ENCODE results near the gene ACACA.

Gene ACACA

DNA sequence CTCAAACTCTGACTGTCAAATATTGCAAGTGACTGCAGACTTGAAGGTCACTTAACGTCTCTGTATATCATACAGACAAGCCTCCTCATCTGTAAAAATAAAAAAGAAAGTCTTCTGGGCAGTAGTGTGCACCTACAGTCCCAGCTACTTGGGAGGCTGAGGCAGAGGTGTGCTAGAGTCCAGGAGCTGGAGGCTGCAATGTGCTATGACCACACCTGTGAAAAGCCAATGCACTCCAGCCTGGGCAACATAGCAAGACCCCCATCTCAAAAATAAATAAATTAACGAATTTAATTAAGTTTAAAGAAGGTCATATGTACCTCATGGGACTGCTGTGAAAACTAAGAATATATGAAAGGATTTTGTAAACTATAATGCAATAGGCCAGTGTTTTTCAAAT is 65.8 kb downstream of the ACACA start:
- DNase-seq: no peak

DNA sequence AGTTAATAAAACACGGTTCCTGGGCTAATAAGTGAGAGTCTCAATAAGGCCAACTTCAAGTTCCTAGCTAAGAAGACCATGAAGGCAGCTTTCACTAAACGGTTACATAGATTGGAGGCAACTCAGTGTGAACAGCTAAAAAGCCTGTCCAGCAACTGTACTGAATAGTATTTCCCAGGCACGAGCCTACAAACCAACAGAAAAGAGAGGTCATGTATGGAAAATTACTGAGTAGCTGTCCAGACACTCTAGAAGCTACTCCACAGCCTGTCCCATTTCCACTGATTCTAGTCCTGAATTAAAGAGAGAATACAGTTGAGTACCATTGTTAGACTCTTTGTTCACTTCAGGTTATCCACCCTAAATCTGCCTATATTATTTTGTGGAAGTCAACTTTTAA is 67.3 kb downstream of the ACACA start:
- no peak for DNase-seq

DNA sequence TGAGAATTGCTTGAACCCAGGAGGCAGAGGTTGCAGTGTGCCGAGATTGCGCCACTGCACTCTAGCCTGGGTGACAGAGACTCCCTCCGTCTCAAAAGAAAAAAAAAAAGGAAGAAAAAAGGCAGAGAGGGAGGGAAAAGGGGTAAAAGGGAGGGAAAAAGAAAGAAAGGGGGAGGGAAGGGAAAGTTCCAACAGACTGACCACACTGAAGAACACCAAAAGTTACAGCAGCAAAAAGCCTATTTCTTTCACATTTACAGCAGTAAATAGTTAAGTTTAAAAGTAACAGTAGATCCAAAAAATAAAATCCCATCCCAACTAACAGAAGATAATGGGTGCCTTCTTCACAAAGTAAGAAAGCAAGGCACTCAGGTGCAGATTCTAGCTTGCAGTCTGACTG is 67.8 kb downstream of the ACACA start:
- no peak for DNase-seq

GRCh38 chr17:37327341-37328090 is 79.1 kb downstream of the ACACA start:
- no peak for DNase-seq

GRCh38 chr17:37322826-37323561 is 83.6 kb downstream of the ACACA start:
- no peak for DNase-seq

DNA sequence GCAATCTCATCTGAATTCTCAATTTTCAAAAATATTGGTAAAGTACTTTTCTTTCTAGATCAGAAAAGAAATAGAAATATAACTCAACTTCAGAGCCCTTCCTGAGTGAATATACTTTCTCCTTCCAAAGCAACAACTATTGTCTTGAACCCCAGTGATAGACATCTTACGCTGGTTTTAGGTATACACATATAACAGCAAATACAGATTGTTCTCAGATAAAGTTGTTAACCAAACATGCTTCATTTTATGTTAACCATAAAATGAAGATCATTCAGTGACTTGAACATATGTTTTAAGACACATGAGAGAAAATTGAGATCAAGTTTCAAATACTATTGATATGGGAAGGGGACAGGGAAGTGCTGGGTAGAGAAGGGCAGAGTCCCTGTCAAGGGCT is 84.5 kb downstream of the ACACA start:
- DNase-seq: no peak

GRCh38 chr17:37318931-37319594 is 87.6 kb downstream of the ACACA start:
- no peak for DNase-seq

GRCh38 chr17:37317867-37318266 is 88.8 kb downstream of the ACACA start:
- DNase-seq: no peak

GRCh38 chr17:37315601-37316000 is 91.0 kb downstream of the ACACA start:
- no peak for DNase-seq

GRCh38 chr17:37312137-37312923 is 94.3 kb downstream of the ACACA start:
- DNase-seq: no peak

- no peak for DNase-seq
These were observed 95.7 kb downstream of the ACACA start for GRCh38 chr17:37310940-37311339.

- no peak for DNase-seq
These were observed 97.6 kb downstream of the ACACA start for GRCh38 chr17:37309051-37309450.

DNA sequence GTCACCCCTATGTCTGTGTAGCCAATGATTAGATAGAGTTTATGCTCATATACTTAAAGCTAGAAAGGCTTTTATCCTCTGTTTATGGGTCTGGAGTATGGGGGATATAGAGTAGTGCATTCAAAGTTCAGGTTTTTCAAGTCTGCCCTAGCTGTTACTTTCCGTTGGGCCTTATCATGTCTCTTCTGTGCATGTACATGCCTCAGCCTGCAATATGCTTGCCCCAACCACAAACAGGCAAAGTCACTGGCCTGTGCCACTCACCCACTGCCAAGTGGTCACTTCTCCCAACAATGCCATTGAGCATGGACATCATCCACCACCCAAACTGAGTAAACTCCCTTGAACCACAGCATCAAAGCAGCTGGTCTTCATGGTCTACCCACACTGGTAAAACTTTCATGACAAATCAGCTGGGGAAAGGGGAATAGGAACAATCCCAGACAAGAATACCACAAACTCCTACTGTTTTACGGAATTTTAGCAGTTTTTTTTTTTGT is 101.2 kb downstream of the ACACA start:
- no peak for DNase-seq

GRCh38 chr17:37301288-37301687 is 105.3 kb downstream of the ACACA start:
- no peak for DNase-seq

- no peak for DNase-seq
These were observed 106.0 kb downstream of the ACACA start for GRCh38 chr17:37300683-37301082.

DNA sequence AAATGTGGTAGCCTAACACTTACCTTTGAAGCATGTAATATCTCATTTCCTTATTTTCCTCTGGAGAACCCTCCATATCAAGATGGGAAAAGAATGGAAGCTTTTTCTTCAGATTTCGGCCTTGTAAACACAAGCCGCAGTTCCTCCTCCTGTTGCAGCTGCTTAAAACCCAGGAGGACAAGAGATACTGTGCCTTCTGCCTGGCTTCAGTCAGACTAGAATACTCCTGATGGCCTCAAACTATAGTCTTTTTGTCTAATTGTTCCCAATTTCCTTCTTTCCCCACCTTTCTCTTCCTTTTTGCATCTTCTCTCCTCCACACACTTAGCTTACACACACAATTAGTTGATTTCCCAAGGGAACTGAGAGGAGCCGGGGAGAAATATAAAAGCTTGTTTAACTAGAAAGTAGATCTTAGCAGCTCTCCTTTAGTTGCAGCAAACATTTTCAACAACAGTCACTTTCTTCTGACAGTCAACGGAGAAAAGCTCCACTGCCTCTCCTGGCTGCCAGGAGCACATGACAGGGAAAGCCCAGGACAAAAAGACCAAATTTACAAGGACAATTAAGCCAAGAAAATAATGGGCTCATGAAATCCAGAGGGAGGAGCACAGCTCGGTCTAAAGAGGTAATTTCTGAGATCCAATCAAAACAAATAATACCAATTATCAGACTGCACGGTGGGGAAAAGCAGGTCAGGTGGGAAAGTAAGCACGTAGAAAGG is 107.2 kb downstream of the ACACA start:
- no peak for DNase-seq

DNA sequence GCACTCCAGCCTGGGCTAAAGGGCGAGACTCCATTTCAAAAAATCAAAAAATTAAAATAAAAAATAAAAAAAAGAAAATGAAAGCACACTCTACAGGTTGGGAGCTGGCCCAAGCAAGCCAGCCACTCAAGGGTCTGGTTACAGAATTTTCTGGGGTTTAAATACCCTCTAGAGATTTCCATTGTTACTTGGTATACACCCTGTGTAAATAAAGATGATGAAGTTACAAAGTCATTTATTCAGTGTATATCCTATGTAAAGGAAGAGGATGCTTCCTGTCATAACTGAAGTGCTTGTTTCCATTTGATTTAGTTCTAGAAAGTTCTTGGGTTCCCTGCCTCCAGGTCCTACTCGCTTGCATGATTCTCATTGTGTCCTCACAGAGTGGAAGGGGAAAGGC is 110.7 kb downstream of the ACACA start:
- no peak for DNase-seq

- DNase-seq: no peak
These were observed 111.7 kb downstream of the ACACA start for GRCh38 chr17:37294888-37295287.

- no peak for DNase-seq
These were observed 112.9 kb downstream of the ACACA start for GRCh38 chr17:37293770-37294169.

DNA sequence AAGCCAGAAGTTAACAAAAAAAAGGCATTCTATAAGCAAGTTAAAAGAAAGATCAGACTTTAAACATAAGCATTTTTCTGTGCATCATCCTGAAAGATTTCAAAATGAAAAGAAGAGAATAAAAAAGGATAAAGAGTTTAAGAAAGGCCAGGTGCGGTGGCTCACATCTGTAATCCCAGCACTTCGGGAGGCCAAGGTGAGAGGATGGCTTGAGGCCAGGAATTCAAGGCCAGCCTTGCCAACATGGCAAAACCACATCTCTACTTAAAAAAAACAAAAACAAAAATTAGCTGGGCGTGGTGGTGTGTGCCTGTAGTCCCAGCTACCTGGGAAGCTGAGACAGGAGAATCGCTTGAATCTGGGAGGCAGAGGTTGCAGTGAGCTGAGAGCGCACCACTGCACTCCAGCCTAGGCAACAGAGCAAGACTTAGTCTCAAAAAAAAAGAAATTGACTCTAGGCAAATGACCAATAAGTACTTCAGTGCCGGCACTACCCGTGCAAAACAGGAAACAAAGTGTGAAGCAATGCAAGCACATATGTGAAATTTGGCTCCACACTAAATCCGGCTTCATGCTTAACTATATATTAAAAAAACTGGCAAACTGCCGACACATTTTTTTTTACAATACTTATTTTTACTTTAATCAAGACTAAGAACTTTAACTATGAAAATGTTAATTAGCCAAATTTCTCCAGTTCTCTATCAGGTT is 114.1 kb downstream of the ACACA start:
- DNase-seq: no peak

DNA sequence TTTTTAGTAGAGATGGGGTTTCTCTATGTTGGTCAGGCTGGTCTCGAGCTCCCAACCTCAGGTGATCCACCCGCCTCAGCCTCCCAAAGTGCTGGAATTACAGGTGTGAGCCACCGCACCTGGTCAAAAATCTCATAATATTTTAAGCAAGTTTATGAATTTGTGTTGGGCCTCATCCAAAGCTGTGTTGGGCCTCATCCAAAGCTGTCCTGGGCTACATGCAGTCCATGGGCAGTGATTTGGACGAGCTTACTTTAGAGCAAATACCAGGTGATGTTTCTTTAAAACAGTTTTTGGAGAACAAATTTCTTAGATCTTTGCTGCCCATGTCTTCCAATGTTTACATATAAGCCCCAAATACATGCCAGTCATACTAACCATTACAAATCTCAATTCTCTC is 115.3 kb downstream of the ACACA start:
- DNase-seq: no peak

DNA sequence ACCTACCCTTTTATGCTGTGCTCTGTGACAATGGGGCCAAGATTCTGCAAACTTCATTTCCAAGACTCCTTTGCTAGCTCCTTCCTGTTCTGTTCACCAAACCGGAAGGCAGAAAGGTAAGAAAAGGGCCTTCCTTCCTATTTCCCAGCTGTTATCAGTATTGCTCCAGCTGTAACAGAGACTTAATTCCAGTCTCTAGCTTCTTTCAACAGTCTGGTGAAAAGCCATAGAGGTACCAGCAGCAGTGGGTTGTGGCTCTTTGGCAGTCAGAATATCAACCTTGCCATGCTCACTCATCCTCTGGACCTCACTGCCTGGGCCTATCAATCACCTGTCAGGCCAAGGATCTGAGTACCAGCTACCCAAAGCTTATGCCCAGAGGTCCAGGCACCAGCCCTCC is 120.2 kb downstream of the ACACA start:
- DNase-seq: no peak

All from RPMI8226 (cell line).